GM18499 (cell line): Measurements from ENCODE around the gene DYRK3.
"Not testable (repeated sequence)": the region's sequence is repeated elsewhere in the genome, so short reads cannot be mapped to it uniquely, and the experiment has no call there.

Source experiments
- ATAC-seq: cut with Tn5 transposase; IDR thresholded peaks from one replicate; pipeline ENCODE4 v1.9.1; 2021; ENCODE audit warnings: moderate number of reproducible peaks; ENCODE audit not compliant: insufficient read depth, unreplicated experiment

DYRK3 gene

DNA sequence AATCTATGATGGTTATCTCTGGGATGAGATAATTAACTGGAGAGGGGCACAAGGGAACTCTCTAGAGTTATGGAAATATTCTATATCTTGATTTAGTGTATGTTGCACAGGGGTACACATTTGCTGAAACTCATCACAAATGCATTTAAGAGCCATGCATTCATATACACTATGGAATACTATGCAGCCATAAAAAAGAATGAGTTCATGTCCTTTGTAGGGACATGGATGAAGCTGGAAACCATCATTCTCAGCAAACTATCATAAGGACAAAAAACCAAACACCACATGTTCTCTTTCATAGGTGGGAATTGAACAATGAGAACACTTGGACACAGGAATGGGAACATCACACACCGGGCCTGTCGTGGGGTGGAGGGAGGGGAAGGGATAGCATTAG, 8.9 kb upstream of the DYRK3 start:
- ATAC-seq, result not testable (repeated sequence)

DNA sequence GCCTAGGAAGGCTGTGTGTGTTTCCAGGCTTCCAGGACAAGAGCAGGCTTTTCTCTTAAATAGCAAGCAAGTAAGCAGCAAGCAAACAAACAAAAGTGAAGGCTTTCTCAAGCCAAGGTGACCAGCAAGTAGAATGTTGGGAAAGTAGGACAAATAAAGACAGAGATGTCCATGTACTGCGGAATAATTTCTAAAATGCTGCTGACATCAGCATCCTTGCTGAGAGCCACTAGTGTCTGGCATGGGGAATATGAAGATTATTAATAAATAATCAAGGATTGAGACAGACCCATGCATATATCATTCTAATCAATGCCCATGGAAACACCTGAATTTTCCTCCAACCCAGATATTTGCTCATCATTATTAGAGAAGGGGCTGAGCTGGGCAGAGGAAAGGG, 6.4 kb upstream of the DYRK3 start:
- ATAC-seq, result no peak

DNA sequence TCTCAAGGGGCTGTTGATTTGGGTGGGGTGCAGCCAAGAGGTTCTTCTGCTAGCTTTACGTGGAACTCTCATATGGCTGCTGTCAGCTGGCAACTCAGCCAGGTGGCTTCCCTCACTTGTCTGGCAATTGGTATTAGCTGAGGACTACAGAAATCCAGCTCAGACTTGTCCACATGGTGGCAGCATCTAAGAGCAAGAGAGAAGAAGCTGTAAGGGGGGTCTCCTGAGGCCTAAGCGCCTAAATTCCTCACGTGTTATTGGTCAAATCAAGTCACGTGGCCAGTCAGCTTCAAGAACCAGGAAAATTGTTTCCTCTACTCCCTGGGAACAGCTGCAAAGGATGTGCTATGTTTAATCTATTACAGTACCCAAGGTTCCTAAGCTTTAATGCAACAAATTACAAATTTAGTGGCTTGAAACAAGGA, 4.2 kb upstream of the DYRK3 start:
- no peak for ATAC-seq

DNA sequence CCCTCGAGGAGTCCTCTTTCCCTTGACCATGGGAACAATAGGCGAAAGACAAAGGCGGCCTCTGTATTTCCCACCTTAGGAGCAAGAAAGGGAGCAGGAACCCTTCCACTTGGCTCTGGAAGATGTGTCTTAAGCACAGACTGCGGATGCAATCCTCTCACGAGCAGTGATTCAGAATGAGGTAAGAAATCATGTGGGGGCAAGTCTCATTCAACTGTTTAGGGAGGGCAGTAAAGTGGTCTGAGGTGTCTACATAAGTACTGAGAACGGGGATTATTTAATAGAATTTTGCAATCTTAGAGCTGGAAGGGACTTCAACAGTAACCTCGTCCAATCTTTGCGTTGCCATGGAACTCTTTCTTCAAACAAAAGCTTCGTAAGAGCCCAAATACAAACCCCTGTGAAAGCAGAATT, 1.6 kb upstream of the DYRK3 start:
- no peak for ATAC-seq

DNA sequence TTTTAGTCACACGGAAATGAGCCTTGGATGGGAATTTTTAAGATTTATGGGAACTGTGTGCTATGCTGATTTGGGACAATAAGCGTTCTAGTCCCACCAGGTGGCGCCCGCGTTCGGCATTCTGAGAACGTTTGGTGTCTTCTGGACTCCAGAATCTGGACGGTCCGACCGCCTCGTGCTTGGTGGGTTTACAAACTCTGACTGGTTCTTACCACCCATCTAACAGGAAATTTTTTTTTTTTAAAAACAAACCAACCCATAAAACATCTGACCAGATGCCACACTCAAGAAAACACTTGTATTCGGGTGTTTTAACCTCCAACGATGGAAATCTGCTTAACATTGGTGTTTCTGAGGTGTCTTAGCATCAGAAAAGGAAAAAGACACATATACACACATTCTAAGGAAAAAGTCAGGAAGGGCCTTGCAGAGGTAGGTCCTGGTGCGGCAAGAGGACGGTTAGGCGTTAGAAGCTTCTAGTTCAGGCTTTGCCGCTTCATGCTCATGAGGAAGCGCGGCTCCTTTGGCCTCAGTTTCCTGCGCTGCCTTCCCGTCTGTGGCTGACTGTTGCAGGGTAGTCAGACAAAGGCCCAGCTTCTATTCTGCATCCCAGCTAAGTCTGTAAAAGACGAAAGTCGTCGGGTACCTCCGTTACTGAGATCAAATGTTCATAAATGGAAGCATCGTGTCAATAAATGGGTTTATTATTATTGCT, 814 bp upstream of the DYRK3 start:
- ATAC-seq, result no peak

DNA sequence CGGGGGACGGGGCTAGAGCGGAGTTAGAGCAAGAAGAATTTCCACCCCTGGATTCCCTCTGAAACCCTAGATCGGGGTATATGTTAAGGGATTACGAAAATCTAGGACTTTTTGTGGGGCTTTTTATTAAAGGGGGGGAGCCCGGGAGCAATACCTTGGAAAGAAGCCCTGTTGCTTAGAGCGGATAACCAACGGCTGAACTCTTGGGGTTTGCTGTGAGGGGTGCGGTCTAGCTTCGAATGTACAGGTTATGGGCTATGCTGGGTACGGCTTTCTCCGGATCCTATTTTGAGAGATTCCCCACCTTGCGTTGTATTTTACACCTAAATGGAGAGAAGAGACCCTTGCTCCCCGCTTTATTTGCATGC, 626 bp downstream of the DYRK3 start:
- ATAC-seq, result no peak

DNA sequence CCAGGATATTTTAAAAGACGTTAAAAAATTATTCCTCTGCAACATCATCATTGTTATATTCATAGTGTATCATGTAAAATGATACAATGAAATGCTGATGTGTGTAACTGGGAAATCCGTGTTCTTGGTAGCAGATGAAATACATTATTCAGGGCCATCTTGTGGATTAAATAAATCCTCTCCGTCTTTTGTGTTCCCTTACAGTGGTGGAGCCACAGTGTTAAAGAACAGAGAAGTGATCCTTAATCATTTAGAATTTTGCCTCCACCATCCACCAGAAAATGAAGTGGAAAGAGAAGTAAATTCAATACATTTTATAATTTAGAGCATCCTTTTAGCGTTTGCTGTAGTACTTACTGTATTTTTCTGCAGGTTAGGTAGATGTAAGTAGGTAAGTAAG, 1.3 kb downstream of the DYRK3 start:
- ATAC-seq, result no peak

DNA sequence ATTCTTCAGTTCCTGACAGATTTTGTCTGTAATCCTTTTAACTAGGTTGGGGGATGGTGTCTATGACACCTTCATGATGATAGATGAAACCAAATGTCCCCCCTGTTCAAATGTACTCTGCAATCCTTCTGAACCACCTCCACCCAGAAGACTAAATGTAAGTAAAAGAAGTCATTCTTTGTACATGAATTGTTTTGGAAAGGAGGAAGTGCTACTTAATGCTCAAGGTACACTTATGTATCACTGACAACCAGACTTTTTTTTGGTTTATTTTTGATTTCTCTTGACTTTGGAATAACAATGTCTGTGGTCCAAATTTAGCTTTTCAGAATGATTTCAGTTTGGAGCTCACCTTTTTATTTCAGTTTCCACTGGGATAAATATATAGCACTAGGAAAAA, 2.3 kb downstream of the DYRK3 start:
- ATAC-seq, result no peak

DNA sequence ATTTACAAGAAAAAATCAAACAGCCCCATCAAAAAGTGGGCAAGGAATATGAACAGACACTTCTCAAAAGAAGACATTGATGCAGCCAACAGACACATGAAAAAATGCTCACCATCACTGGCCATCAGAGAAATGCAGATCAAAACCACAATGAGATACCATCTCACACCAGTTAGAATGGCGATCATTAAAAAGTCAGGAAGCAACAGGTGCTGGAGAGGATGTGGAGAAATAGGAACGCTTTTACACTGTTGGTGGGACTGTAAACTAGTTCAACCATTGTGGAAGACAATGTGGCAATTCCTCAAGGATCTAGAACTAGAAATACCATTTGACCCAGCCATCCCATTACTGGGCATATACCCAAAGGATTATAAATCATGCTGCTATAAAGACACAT, 6.7 kb downstream of the DYRK3 start:
- not testable (repeated sequence) for ATAC-seq

DNA sequence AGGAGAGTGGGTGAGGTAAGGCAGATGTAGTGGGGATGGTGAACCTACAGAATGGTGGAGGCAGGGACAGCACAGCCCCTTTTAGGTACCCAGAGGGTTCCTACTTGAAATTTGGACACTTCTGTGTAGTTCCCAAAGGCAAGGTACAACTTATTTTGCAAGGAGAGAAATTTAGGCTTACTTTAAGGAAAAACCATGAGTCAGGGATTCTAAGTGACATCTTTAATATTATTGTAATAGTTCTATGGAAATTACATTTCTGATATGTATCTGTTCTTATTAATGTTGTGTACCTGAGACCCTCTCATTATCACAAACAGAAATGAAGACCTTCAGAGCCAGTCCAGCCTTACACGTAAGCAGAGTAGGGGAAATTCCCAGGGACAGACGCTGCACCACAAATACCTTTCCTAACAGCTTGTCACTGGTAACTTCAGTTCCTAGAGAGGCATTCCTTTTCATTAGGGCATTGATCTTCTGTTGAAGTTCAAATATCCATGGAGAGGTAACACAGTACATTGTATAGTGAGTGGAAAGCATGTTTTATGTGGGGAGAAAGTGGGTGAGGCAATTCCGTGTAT, 7.9 kb downstream of the DYRK3 start:
- no peak for ATAC-seq

DNA sequence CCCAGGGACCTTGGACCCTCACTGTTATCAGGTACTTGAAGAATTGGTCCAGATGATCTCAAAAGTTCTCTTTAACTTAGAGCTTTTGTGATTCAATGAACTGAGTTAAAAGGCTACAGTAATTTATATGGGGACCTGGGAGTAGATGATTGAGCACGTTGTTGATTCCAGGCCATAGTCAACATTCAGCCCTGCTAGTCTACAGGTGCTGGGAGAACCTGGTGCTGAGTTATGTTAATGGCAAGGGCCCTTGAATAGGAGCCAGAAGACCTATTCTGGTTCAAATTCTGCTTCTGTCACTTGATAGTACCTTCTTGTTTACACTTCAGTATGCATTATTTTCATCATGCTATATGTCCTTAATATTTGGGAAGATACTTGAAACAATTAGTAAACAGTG, 11.2 kb downstream of the DYRK3 start:
- ATAC-seq, result no peak

DNA sequence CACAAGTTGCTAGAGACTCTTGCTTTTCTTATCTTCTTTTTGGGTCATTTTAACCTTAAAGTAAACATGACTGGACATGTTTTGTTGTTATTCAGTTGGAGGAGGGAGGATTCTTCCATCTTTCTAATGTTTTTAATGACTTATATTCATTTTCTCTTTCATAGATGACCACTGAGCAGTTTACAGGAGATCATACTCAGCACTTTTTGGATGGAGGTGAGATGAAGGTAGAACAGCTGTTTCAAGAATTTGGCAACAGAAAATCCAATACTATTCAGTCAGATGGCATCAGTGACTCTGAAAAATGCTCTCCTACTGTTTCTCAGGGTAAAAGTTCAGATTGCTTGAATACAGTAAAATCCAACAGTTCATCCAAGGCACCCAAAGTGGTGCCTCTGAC, 11.9 kb downstream of the DYRK3 start:
- ATAC-seq, result no peak

DNA sequence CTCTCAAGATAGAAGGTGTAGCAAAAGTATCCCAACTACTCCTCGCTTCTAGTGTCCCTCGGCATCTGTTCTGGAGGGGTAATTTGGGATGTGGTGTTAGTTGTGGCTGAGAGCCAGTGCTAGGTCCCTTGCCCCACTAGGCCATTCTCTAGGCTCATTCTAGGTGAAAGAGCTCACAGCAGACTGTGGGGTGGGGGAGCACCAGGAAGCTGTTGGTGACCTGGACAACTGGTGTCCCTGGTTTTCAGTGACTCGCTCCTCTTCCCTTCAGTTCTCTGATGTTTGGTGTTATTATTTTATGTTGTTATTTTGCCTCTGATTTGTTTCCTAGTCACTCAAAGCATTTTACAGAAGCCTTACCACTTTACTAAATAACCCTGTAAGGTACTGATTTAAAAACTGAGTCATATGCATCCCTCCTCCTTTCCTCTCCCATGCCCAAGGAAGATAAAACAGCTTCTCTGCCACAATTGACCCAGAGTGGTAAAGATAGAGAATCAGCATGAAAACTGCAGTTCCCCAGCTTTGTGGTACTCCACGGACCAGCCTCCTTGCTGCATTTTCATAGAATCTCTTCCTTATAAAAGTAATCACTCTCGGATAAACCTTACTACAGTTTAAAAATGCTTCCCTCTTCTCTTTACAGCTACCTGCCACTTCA, 14.1 kb downstream of the DYRK3 start:
- ATAC-seq, result no peak

DNA sequence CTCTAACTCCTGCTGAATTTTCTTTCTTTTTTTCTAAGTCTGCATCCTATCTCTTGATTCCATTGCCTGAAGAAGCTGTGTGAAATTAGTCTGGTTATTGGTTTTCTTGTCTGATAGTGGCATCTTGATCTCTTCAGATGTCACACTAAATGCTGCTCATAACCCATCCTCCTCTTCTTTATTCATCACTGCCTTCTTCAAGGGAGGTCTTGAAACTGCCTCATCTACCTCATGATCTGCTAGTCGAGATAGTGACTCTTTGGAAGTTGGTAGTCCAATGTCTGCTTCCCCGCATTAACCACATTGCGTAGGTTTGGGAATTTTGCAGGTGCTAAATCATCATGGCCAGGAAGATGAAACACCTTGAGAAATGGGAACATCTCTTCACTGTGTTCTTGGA, 15.7 kb downstream of the DYRK3 start:
- no peak for ATAC-seq

DNA sequence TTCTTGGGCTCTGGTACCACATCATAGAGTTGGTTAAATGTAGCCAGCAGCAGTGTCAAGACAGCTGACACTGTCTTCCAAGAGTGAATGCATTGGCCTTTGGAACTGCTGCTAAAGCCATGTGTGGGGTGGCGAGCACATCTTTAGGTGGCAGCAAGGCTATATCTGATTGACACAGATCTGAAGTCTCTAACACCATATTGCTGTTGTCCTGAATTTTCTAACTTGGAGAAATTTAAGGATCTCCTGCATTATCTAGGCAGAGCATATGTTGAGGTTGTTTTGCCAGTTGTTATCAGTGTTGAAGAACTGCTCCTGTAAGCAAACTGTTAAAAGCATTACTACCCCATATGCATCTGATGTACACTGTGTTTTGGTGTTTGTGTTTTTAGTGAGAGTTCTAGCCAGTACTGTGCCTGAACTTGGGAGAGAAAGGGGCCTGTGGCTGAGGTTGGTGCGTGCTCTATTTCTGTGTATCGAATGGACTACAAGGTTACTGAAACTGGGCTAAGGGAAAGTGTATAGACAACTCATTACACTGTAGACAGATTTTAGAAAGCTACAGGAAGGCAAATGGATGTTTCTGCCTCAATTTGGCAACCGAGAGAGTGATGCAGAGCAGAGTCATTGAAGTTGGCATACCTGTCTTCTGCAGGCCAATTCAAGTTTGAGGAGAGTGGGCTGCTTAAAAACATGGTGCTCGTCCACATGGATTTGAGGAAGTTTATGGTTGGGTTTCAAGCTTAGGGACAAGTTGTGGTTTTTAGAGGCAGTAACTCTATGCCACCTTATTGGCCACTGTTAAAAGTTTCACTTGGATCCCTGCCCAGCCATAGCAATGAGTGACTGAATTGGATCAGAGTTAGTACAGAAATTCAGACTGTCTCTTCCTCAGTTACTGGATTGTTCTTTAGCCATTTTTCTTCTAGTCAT, 16.9 kb downstream of the DYRK3 start:
- ATAC-seq, result no peak

DNA sequence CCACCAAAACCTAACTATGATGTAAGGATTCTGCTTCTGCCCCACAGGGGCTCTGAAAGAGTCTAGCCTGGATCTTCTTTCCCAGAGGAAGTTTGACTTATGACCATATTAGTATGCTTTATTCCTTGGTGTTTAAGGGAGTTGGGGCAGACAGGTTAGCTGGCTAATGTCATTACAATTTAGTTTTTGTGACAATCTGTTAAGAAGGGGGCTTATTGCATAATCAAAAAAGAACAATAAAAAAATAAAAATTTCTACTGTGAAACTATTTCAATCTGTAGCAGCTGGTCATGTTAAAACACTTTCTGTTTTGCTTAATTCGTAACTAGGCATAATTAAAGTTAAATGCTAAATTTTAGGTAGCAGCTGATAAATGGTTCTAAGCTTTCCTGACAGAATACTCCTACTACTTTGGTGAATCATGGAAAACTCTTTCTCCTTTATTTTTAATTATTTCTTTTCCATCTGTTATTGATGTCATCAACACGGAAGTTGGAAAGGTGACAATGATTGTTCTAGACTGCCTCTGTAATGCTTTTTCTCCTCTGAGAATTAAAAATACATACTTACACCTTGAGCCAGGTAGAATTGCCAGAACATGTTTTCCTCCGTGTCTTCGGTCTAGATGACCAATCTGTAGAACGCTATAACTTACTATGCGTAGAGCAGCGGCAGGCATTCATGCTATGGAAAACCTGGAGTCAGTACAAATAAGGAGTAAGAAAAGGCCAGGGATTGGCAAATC, 18.6 kb downstream of the DYRK3 start:
- ATAC-seq, result no peak

DNA sequence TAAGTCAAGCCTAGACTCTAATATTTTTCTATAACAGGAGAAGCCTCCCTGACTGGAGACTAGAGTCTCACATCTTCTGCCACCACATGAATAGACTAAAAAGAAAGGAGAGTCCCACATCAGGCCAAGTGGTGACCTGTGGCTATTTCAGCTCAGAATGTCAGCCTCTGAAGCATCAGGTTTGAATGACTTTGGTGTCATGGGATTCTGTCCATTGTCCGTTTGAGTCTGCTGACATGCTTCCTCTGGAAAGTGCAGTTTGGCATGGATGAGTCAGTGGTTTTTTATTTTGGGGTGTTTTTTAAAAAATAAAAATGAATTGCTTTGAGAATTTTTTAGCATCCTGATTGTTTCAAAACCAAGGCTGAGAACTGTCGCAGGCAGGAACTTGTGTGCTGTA, 19.5 kb downstream of the DYRK3 start:
- ATAC-seq, result no peak

DNA sequence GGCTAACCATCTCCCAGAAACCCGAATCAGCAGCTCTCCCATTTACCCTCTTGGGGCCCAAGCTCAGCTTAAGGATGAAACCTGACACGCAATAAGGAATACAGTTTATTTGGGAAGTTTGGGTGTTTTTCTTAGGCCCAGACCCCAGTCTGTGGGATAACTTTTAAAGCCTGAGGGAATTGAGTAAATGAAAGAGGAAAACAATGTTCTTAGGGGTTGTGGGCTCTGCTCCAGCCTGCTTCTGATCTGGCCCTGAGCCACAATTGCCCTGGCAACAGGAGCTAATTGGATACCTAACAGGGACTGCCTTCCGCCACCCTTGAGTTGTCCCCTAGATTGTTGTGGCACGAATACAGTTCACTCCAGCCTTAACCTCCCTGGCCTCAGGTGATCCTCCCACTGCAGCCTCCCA, 20.1 kb downstream of the DYRK3 start:
- ATAC-seq, result no peak

DNA sequence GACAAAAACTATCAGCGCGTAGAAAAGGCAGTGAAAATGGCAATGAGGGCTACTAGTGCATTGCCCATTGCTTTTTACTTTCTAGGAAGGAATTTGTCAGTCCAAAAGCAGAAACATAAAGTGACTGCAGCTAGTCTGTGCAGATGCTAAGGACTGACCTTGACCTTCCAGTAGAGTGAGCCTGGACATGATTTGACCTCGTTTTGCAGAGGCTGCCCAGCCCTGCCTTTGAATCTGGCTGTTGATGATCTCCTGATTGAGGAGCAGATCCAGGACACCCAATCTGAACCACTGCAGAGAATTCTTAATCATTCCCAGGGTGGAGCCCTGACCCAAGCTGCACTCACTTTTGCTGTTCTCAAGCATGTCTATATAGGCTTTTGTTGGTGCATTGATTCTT, 21.6 kb downstream of the DYRK3 start:
- no peak for ATAC-seq

DNA sequence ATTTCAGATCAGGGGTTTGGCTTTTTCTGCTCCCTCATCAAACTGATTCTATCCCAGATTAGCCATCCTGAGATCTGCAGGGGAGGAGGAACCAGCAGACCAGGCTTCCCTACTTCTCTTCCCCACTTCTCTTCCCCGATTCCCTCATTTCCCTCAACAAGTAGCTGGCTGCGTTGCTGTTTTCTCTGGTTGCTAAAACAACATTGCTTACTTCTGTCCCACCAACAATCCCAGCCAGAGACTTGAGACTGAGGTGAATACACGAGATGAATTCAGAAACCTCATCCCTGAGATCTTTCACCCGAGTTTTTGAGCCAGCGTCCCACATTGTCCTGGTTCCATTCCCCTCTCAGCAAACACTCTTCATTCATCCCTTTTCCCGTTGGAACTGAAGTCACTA, 22.4 kb downstream of the DYRK3 start:
- ATAC-seq, result no peak
